Upper lobe of left lung (tissue), 6 donors: ENCODE data around the gene PSMG4. TPM values are rescaled to one million over a fixed set of nuclear protein-coding genes. Genes with fewer than 3 reads are reported as not detected.

Source experiments
- ATAC-seq, 2 donors: fragments of 200-7000 bp; cut with Tn5 transposase; one replicate each; pipeline ENCODE4 v1.9.1; 2022; ENCODE audit warnings: mild to moderate bottlenecking in 2 of 2, moderate library complexity in 2 of 2; ENCODE audit not compliant: low FRiP score in 2 of 2
- DNase-seq, 2 donors: peaks; one replicate each; pipeline ENCODE4 v3.0.0-alpha.2; 2019 to 2020
- H3K27ac ChIP-seq, 4 donors: fragments of 200-600 bp; sonication (generic); one replicate each; pipeline ENCODE4 v1.5.1; 2016 to 2019
- H3K27me3 ChIP-seq, 4 donors: fragments of 200-600 bp; sonication (generic); one replicate each; pipeline ENCODE4 v1.5.1; 2017 to 2019
- H3K36me3 ChIP-seq, 4 donors: fragments of 200-600 bp; sonication (generic); one replicate each; pipeline ENCODE4 v1.5.1; 2016 to 2019
- H3K4me1 ChIP-seq, 4 donors: fragments of 200-600 bp; sonication (generic); one replicate each; pipeline ENCODE4 v1.5.1; 2018 to 2019
- H3K4me3 ChIP-seq, 4 donors: fragments of 200-600 bp; sonication (generic); one replicate each; pipeline ENCODE4 v1.5.1; 2017 to 2019; ENCODE audit warnings: mild to moderate bottlenecking in 2 of 4, moderate library complexity in 1 of 4
- H3K9me3 ChIP-seq, 4 donors: fragments of 200-600 bp; sonication (generic); one replicate each; pipeline ENCODE4 v1.5.1; 2018 to 2019
- EP300 ChIP-seq, 4 donors: sonication (generic); formaldehyde crosslinking; IDR thresholded peaks; one replicate each; pipeline ENCODE4 v1.5.1; 2017; ENCODE audit warnings: antibody characterized with exemption in 4 of 4, control low read depth in 2 of 4
- POLR2A ChIP-seq, 4 donors: fragments of 450-650 bp; IDR thresholded peaks; one replicate each; pipeline ENCODE4 v1.5.1; 2016 to 2017; ENCODE audit warnings: antibody characterized with exemption in 4 of 4, mild to moderate bottlenecking in 2 of 4
- POLR2AphosphoS5 ChIP-seq, 2 donors: sonication (generic); formaldehyde crosslinking; IDR thresholded peaks; one replicate each; pipeline ENCODE4 v1.5.1; 2017; ENCODE audit warnings: antibody characterized with exemption in 2 of 2
- WGBS, 2 donors: methylation state at CpG; one replicate each; pipeline ENCODE4 v1.1.5; 2017 to 2018; 5-methylcytosine and 5-hydroxymethylcytosine counted together
- total RNA-seq, 6 donors: library from RNA; depleted of rRNA in 4 of 6; stranded (reverse); fragments of >200 nt in 4 of 6; gene quantifications; one replicate each; pipeline versions ENCODE4 v1.1.0 to v1.2.1, GENCODE V29; 2016 to 2021
- TF ChIP-seq, protein P1 (sequence below), 6 experiments: fragments of 450-650 bp in 4 of 6; fragments of 200-600 bp in 2 of 6; sonication (generic) in 2 of 6; IDR thresholded peaks; one replicate each; pipeline ENCODE4 v1.5.1; 2016 to 2019; ENCODE audit warnings: antibody characterized with exemption in 6 of 6
- donor health status: DM: no; HTN: no; CAD: no; lungs with moderate emphysema.
- donor health status: DM: no; HTN: yes; CAD: no; lungs with severe emphysema.

Gene PSMG4
- total RNA-seq, 6 donors from 2014 or later: 17.0 to 24.5 (median 22.9) TPM

DNA sequence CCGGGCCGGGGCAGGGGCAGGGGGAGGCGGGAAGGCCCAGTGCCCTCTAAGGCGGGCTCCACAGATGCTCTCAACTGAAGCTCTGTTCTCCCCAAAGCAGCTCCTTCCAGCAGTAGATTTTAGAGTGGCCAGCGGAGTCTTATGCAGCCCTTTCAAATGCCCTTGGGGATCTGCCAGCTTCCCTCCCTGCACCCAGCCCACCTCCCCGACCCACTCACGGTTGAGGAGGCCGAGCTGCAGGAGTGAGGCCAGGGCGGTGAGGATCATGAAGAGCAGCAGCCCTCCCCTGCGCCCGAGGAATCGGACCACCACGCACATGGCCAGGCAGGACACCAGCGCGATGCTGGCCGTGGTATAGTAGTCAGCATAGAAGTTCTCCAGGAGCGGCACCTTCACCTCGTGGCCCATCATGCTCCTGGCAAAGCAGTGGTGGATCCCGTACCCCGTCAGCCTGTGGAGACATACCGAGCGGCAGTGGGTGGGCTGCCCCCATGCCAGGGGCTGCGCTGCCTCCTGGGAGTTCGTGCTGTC is 28.0 kb downstream of the PSMG4 start:
- TF ChIP-seq POLR2A (IDR thresholded peaks at IDR 0.05): no peak
- no peak for TF ChIP-seq EP300 (IDR thresholded peaks at IDR 0.05)
- TF ChIP-seq POLR2AphosphoS5 (IDR thresholded peaks at IDR 0.05): no peak
- TF ChIP-seq, protein P1, sequence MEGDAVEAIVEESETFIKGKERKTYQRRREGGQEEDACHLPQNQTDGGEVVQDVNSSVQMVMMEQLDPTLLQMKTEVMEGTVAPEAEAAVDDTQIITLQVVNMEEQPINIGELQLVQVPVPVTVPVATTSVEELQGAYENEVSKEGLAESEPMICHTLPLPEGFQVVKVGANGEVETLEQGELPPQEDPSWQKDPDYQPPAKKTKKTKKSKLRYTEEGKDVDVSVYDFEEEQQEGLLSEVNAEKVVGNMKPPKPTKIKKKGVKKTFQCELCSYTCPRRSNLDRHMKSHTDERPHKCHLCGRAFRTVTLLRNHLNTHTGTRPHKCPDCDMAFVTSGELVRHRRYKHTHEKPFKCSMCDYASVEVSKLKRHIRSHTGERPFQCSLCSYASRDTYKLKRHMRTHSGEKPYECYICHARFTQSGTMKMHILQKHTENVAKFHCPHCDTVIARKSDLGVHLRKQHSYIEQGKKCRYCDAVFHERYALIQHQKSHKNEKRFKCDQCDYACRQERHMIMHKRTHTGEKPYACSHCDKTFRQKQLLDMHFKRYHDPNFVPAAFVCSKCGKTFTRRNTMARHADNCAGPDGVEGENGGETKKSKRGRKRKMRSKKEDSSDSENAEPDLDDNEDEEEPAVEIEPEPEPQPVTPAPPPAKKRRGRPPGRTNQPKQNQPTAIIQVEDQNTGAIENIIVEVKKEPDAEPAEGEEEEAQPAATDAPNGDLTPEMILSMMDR (IDR thresholded peaks at IDR 0.05): no peak
- 95 to 96% methylated on average over 5 to 24 of the region's 24 CpGs for WGBS, 2 donors
- no peak for DNase-seq

DNA sequence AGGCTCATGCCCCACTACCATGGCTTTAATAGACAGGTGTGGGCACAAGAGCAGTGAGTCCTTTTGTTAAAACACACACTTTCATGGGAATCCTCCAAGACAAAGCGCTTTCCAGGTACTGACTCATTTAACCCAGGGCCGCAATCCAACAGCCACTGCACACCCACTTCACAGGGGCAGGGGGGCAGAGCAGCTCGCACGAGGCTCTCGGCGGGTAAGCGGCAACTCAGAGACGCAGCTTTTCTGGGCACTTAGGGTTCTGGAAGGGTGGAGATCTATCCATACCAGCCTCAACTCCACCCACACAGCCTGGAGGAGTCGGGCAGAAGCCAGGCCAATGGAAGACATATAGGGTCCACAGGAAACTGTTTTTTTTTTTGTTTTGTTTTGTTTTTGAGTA is 28.6 kb downstream of the PSMG4 start:
- Histone ChIP-seq H3K4me3 (no peak overlapping the region), H3K36me3 (peaks cover 0 to 7% (median 3%) of the 10 kb centered on the region in 4 donors), H3K27me3 (no peaks in the 10 kb centered on the region), H3K9me3 (no peaks in the 10 kb centered on the region), H3K4me1 (peaks cover 4 to 11% (median 6%) of the 10 kb centered on the region in 4 donors), H3K27ac (no peak overlapping the region)
- DNase-seq (no peak), ATAC-seq (no peak)
- TF ChIP-seq EP300 (IDR thresholded peaks at IDR 0.05): no peak
- TF ChIP-seq POLR2AphosphoS5 (IDR thresholded peaks at IDR 0.05): no peak
- TF ChIP-seq POLR2A (IDR thresholded peaks at IDR 0.05): no peak
- TF ChIP-seq, protein P1 (IDR thresholded peaks at IDR 0.05): no peak
- 80 to 83% methylated on average over 7 to 9 of the region's 9 CpGs for WGBS, 2 donors

More for the DNA sequence above, 28.0 kb downstream of the PSMG4 start:
- Histone ChIP-seq H3K4me1 (peaks cover 5 to 17% (median 12%) of the 10 kb centered on the region in 4 donors), H3K27ac (no peak overlapping the region), H3K27me3 (no peaks in the 10 kb centered on the region), H3K9me3 (no peaks in the 10 kb centered on the region), H3K36me3 (peaks cover 0 to 7% (median 2%) of the 10 kb centered on the region in 4 donors), H3K4me3 (no peak overlapping the region)
- no peak for ATAC-seq

DNA sequence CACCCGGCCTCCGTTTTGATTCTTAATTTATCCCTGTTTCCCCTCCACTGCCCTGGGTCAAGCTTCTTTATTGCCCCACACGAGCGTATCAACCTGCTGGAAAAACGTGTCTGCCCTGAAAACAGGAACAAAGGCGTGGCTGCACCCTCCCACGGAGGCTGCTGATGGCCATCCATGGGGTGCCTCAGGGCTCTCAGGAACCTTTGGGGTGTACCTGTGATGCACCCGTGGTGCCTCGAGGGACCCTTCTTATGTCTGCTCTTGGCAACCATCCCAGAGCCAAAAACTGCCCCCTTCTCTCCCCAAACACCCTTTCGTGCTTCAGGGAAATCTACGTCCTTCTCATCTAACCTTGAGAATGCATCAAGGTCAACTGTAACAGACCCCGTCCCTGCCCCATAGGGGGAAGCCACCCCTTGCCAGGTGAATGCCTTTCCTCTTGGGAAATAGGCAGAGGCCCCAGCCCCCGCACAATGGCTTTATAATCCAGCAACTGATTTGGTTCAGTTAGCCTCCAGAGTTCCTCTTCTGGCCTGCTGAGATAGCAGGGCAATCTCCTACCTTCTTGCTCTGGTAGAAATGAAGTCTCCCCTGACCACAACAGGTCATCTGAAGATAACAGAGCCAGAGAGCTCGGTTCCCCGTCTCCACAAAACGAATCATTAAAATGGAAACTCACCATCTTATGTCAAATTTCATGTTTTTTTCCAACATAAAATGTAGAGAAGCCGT is 29.4 kb downstream of the PSMG4 start:
- peaks cover 0 to 8% (median 2%) of the 10 kb centered on the region in 4 donors for H3K36me3 ChIP-seq
- no peak for ATAC-seq
- no peak for DNase-seq
- WGBS, 2 donors: 85 to 86% methylated on average over 17 of the region's 17 CpGs
- peaks cover 0 to 11% (median 0%) of the 10 kb centered on the region in 4 donors for H3K4me1 ChIP-seq
- TF ChIP-seq POLR2AphosphoS5 (IDR thresholded peaks at IDR 0.05) (no peak), POLR2A (IDR thresholded peaks at IDR 0.05) (no peak)
- no peak overlapping the region for H3K4me3 ChIP-seq
- H3K27me3 ChIP-seq: no peaks in the 10 kb centered on the region
- no peaks in the 10 kb centered on the region for H3K9me3 ChIP-seq
- H3K27ac ChIP-seq: no peak overlapping the region

DNA sequence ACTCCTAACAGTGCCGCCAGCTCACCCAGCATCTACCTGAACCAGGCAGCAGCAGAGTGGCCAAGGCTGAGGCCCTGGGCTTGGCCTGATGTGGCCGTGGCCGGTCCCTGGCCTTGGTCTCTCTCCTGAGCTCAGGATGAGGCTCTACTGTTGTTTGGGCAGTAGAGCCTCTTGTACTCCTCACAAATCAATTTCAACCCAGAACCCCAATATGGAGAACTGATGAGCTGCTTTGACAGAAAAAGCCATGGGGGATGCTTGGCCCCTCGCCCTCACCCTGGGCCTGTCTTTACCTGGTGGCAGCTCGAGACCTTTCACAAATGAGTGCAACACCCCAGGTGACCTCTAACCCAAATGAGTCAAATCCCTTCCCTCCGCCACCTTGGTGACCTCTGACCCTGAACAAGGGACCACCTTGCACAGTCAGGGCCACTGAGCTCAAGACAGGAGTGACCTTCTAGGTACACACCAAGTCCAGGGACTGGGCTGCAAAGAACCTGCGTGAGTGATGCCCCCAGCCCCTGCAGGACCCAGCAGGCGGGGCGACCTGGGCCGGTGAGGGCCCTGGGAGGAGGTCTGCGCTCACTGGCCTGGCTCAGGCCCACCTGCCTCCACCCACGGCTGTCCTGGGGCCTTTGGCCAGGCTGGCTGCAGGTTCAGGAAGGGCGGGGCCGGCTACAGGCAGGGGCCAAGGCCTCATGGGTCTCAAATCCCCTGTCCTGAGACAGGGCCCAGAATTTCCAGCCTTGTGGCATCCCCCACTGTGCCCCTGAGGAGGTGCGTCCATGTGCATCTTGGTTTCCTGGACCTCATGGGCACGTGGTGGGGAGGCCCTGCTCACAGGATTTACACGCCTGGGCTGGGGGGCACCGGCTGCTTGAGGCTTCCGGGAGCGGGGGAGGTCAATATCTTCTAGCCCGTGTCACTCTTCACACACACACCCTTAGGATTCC is 30.2 kb downstream of the PSMG4 start:
- Histone ChIP-seq H3K27ac (no peak overlapping the region), H3K9me3 (no peaks in the 10 kb centered on the region), H3K4me1 (peaks cover 0 to 4% (median 0%) of the 10 kb centered on the region in 4 donors), H3K36me3 (peaks cover 0 to 8% (median 0%) of the 10 kb centered on the region in 4 donors), H3K27me3 (no peaks in the 10 kb centered on the region), H3K4me3 (no peak overlapping the region)
- ATAC-seq (no peak), DNase-seq (peak; percentile 18 to 79)
- TF ChIP-seq EP300 (IDR thresholded peaks at IDR 0.05): no peak
- TF ChIP-seq, protein P1 (IDR thresholded peaks at IDR 0.05): no peak
- no peak for TF ChIP-seq POLR2A (IDR thresholded peaks at IDR 0.05)
- no peak for TF ChIP-seq POLR2AphosphoS5 (IDR thresholded peaks at IDR 0.05)
- 86 to 89% methylated on average over 10 to 14 of the region's 21 CpGs for WGBS, 2 donors

DNA sequence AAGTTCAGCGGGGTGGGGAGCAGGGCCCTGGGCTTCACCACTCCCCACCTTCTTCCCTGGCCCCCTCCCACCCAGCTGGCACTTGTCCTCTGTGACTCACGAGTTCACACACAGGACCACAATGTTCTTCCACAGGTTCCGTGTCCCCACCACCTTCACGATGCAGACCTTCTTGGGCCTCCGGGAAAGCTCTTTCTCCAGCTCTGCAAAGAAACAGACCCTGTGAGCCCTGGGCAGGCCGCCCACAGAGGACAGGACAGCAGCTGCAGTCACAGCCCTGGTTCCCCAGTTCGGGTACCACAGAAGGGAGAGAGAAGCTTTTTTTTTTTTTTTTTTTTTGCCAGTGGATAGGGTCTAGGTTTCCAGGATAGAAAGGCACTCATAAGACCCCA is 30.9 kb downstream of the PSMG4 start:
- Histone ChIP-seq H3K36me3 (peaks cover 0 to 8% (median 0%) of the 10 kb centered on the region in 4 donors), H3K27me3 (no peaks in the 10 kb centered on the region), H3K4me3 (no peak overlapping the region), H3K4me1 (no peaks in the 10 kb centered on the region), H3K27ac (no peak overlapping the region), H3K9me3 (no peaks in the 10 kb centered on the region)
- TF ChIP-seq, protein P1 (IDR thresholded peaks at IDR 0.05): no peak
- TF ChIP-seq POLR2A (IDR thresholded peaks at IDR 0.05): no peak
- no peak for TF ChIP-seq POLR2AphosphoS5 (IDR thresholded peaks at IDR 0.05)
- TF ChIP-seq EP300 (IDR thresholded peaks at IDR 0.05): no peak
- no peak for DNase-seq
- WGBS, 2 donors: 89 to 90% methylated on average over 7 of the region's 7 CpGs
- ATAC-seq: no peak
